Naive thymus-derived CD4-positive, alpha-beta T cell (primary cell): ENCODE results near the gene CXCR6. TPM values are rescaled to one million over a fixed set of nuclear protein-coding genes. Genes with fewer than 3 reads are reported as not detected.
A peak's percentile ranks its signal among the peaks of the same experiment; 100 is the strongest.
"Not testable (repeated sequence)": the region's sequence is repeated elsewhere in the genome, so short reads cannot be mapped to it uniquely, and the experiment has no call there.

Experiments used
- ATAC-seq: fragments of 150-1000 bp; cut with Tn5 transposase; 2 replicates; pipeline ENCODE4 v1.10.0; 2021; ENCODE audit warnings: mild to moderate bottlenecking, moderate library complexity
- CTCF ChIA-PET: fragments of 350-600 bp; sonication (Branson Sonifier 250); formaldehyde crosslinking; loops from one replicate; lab custom pipeline; 2021; ENCODE audit warnings: antibody characterized with exemption; lab: Charles Lee
- POLR2A ChIA-PET: fragments of 350-600 bp; sonication (Branson Sonifier 250); formaldehyde crosslinking; loops from one replicate; lab custom pipeline; 2021; ENCODE audit warnings: antibody characterized with exemption, inconsistent platforms; lab: Charles Lee
- DNase-seq, 9 donors: peaks; one replicate each; pipeline versions ENCODE4 v3.0.0 to v3.0.0-alpha.2; 2020 to 2022; ENCODE audit warnings: mixed read lengths in 1 of 9
- H3K27ac ChIP-seq: one replicate; pipeline ENCODE4 v1.7.0; 2013; ENCODE audit warnings: mild to moderate bottlenecking, low read depth, low read length, moderate library complexity
- H3K27me3 ChIP-seq, 2 donors: one replicate each; pipeline ENCODE4 v1.7.0; 2013; ENCODE audit warnings: low read length in 2 of 2, mild to moderate bottlenecking in 2 of 2, moderate library complexity in 2 of 2; ENCODE audit not compliant: control insufficient read depth in 2 of 2, insufficient read depth in 2 of 2
- H3K36me3 ChIP-seq, 3 experiments: 1 replicate in 2 of 3; 2 replicates in 1 of 3; pipeline ENCODE4 v1.7.0; 2013; ENCODE audit warnings: low read length in 3 of 3, mild to moderate bottlenecking in 3 of 3, moderate library complexity in 1 of 3; ENCODE audit not compliant: insufficient read depth in 3 of 3, control insufficient read depth in 2 of 3
- H3K4me1 ChIP-seq, 2 donors: one replicate each; pipeline ENCODE4 v1.7.0; 2013; ENCODE audit warnings: low read length in 2 of 2, mild to moderate bottlenecking in 2 of 2, moderate library complexity in 1 of 2; ENCODE audit not compliant: control insufficient read depth in 2 of 2, insufficient read depth in 2 of 2
- H3K4me3 ChIP-seq: 2 replicates; pipeline ENCODE4 v1.7.0; 2013; ENCODE audit warnings: mild to moderate bottlenecking, low read length
- H3K9me3 ChIP-seq, 3 experiments: 1 replicate in 2 of 3; 2 replicates in 1 of 3; pipeline ENCODE4 v1.7.0; 2013; ENCODE audit warnings: low read length in 3 of 3; ENCODE audit not compliant: control insufficient read depth in 2 of 3
- H3K27ac Mint-ChIP-seq, 9 donors: one replicate each; pipeline ENCODE4 v1.8.0; 2020 to 2022; ENCODE audit warnings: mixed read lengths in 9 of 9, mild to moderate bottlenecking in 8 of 9, moderate library complexity in 5 of 9, inconsistent platforms in 2 of 9
- H3K27me3 Mint-ChIP-seq, 5 donors: one replicate each; pipeline ENCODE4 v1.8.0; 2021 to 2022; ENCODE audit warnings: mixed read lengths in 5 of 5, mild to moderate bottlenecking in 1 of 5
- H3K36me3 Mint-ChIP-seq, 5 donors: one replicate each; pipeline ENCODE4 v1.8.0; 2020 to 2022; ENCODE audit warnings: mixed read lengths in 5 of 5, mild to moderate bottlenecking in 3 of 5, inconsistent platforms in 1 of 5
- H3K4me1 Mint-ChIP-seq, 7 donors: one replicate each; pipeline ENCODE4 v1.8.0; 2020 to 2022; ENCODE audit warnings: mixed read lengths in 7 of 7, mild to moderate bottlenecking in 3 of 7, inconsistent platforms in 1 of 7
- H3K4me3 Mint-ChIP-seq, 10 donors: one replicate each; pipeline ENCODE4 v1.8.0; 2020 to 2022; ENCODE audit warnings: mild to moderate bottlenecking in 10 of 10, mixed read lengths in 10 of 10, moderate library complexity in 6 of 10, inconsistent platforms in 2 of 10
- H3K9me3 Mint-ChIP-seq, 11 donors: one replicate each; pipeline ENCODE4 v1.8.0; 2020 to 2022; ENCODE audit warnings: mixed read lengths in 11 of 11, mild to moderate bottlenecking in 4 of 11, inconsistent platforms in 1 of 11, moderate library complexity in 1 of 11
- intact Hi-C, 2 donors: fragments of 100-400 bp; cut with micrococcal nuclease; formaldehyde crosslinking; loops; one replicate each; pipeline ENCODE4 v1.15.1; 2023
- polyA plus RNA-seq, 2 donors: library from polyadenylated mRNA; unstranded; fragments of 300-500 nt; fragmentation: Illumina TruSeq; gene quantifications; one replicate each; pipeline ENCODE4 v1.2.3, GENCODE V29; 2021
- total RNA-seq, 6 experiments: library from RNA in 5 of 6; stranded (reverse) in 5 of 6; gene quantifications; 1 replicate in 5 of 6; 2 replicates in 1 of 6; pipeline ENCODE4 v1.2.3 and lab custom pipeline; 2021 to 2026

The CXCR6 gene
- total and polyA plus RNA-seq, 7 experiments from 2014 or later, result 0.12 to 33.7 (median 0.23) TPM; not detected in 1

DNA sequence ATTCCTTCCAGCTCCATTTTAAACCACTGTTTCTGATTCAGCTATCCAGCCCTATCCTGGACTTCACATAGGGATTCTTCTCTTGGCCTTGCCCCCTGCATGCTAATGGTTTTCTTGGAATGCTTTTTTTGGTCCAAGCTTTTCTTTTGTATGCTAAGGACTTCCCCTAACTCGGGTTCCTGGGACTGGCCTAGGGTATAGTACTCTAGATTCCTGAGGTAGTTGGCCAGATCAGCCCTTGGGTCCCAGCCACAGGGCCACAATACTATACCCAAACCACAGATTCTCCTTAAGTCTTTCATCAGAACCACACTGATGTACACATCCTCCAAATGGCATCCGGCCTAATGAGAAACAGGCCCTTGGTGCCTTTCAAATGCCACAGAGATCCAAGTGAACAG lies 49.6 kb downstream of the CXCR6 start:
- no peaks in the 10 kb centered on the region for H3K27me3 ChIP-seq
- peak overlapping the region; percentile 17 for H3K4me3 ChIP-seq
- Mint-ChIP-seq H3K27ac (peak overlapping the region in 4 of 9 donors; percentile 47 to 89 (median 70)), H3K9me3 (peaks cover 0 to 2% (median 0%) of the 10 kb centered on the region in 11 donors), H3K27me3 (no peaks in the 10 kb centered on the region), H3K36me3 (peaks cover 0 to 41% (median 3%) of the 10 kb centered on the region in 5 donors), H3K4me1 (peaks cover 27 to 72% (median 61%) of the 10 kb centered on the region in 7 donors), H3K4me3 (peak overlapping the region in 8 of 10 donors; percentile 0 to 87 (median 41))
- ATAC-seq, result no peak
- peaks cover 0 to 7% (median 0%) of the 10 kb centered on the region in 3 experiments for H3K36me3 ChIP-seq
- ChIA-PET POLR2A (interaction anchor here (0.6 to 1.6 kb wide), 3 partner anchors 16 to 76 kb away, joined by 3 read pairs; no protein-coding TSS in a partner anchor), CTCF (interaction anchor here (0.6 to 2.9 kb wide), 3 partner anchors 49 to 86 kb away, joined by 3 to 14 read pairs (median 3); no protein-coding TSS in a partner anchor)
- intact Hi-C loops, result loop anchor here (1.0 to 10.0 kb wide), 5 partner anchors 15 to 982 kb away; partner anchors contain the start of genes LZTFL1 (in 2 of the 2), CCDC12 (in 1 of the 2), LIMD1 (in 1 of the 2) and NBEAL2 (in 1 of the 2)
- peaks cover 22 to 63% of the 10 kb centered on the region in 2 donors for H3K4me1 ChIP-seq
- no peaks in the 10 kb centered on the region for H3K9me3 ChIP-seq
- no peak for DNase-seq
- H3K27ac ChIP-seq, result no peak overlapping the region

GRCh38 chr3:45993421-45994027 lies 50.3 kb downstream of the CXCR6 start:
- peaks cover 20 to 68% (median 55%) of the 10 kb centered on the region in 7 donors for H3K4me1 Mint-ChIP-seq
- ATAC-seq (no peak), DNase-seq (peak in 3 of 9 donors; percentile 9 to 33 (median 18))
- POLR2A ChIA-PET, result interaction anchor here (0.7 to 4.0 kb wide), 7 partner anchors 9 to 72 kb away, joined by 3 to 14 read pairs (median 4); no protein-coding TSS in a partner anchor
- peaks cover 0 to 2% (median 0%) of the 10 kb centered on the region in 11 donors for H3K9me3 Mint-ChIP-seq
- CTCF ChIA-PET, result interaction anchor here (0.8 to 2.9 kb wide), 3 partner anchors 83 to 87 kb away, joined by 3 to 14 read pairs (median 3); no protein-coding TSS in a partner anchor
- H3K27ac ChIP-seq, result no peak overlapping the region
- H3K4me1 ChIP-seq, result peaks cover 22 to 56% of the 10 kb centered on the region in 2 donors
- peak overlapping the region; percentile 17 for H3K4me3 ChIP-seq
- peaks cover 0 to 6% (median 0%) of the 10 kb centered on the region in 5 donors for H3K27me3 Mint-ChIP-seq
- peak overlapping the region in 3 of 9 donors; percentile 47 to 89 (median 76) for H3K27ac Mint-ChIP-seq
- H3K9me3 ChIP-seq, result no peaks in the 10 kb centered on the region
- H3K27me3 ChIP-seq, result no peaks in the 10 kb centered on the region
- peaks cover 0 to 37% (median 3%) of the 10 kb centered on the region in 5 donors for H3K36me3 Mint-ChIP-seq
- intact Hi-C loops, result loop anchor here (1.0 to 10.0 kb wide), 8 partner anchors 15 to 981 kb away; partner anchors contain the start of genes LZTFL1 (in 2 of the 2), CCDC12 (in 1 of the 2), LIMD1 (in 1 of the 2) and NBEAL2 (in 1 of the 2)
- H3K4me3 Mint-ChIP-seq, result peak overlapping the region in 9 of 10 donors; percentile 23 to 87 (median 55)
- peaks cover 0 to 7% (median 0%) of the 10 kb centered on the region in 3 experiments for H3K36me3 ChIP-seq

DNA sequence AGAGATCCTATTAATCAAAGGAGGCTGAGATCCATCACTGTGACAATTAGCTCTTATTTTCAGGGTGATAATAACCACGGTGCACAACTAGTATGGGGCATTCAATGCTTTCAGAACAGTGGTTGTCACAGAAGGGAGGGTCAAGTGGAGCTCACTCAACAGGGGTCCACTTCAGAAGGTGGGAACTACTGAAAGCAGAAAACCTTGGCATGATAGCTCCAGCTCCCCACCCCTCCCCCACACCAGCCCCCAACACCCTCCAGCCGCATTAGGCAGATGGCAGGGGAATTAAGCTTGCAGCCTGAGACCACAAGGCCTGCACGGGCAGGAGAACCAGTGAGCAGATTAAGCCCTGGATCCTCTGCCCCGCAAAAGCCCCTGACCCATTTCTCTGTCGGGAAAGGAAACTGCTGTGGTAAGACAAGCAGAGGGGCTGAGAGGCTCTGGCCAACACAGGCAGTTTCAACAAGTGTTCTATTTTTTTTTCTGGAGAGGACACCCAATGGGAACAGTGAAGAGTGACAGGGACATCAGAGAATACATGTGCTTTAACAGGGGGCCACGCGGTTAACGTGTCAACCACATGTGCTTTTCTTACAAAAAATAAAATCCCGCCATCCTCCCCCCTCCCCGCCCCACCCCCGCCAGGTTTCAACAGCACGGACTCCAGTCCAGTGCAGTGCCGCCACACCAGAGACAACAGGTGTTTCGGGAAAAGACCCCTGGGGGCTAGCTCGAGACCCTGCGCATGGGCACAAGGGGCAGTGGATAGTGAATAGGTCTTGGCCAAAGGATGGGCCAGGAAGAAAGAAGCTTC lies 51.4 kb downstream of the CXCR6 start:
- peaks cover 0 to 2% (median 0%) of the 10 kb centered on the region in 11 donors for H3K9me3 Mint-ChIP-seq
- peaks cover 0 to 7% (median 0%) of the 10 kb centered on the region in 3 experiments for H3K36me3 ChIP-seq
- H3K27ac Mint-ChIP-seq, result peak overlapping the region; percentile 74 to 95 (median 90)
- ChIA-PET CTCF (interaction anchor here (0.8 to 2.9 kb wide), 2 partner anchors 82 to 86 kb away, joined by 3 to 14 read pairs; no protein-coding TSS in a partner anchor), POLR2A (interaction anchor here (0.7 to 4.0 kb wide), 10 partner anchors 8 to 101 kb away, joined by 3 to 14 read pairs (median 5); partner anchors contain the start of gene XCR1)
- H3K4me1 ChIP-seq, result peaks cover 22 to 52% of the 10 kb centered on the region in 2 donors
- H3K4me1 Mint-ChIP-seq, result peaks cover 16 to 58% (median 46%) of the 10 kb centered on the region in 7 donors
- H3K27me3 Mint-ChIP-seq, result peaks cover 0 to 6% (median 2%) of the 10 kb centered on the region in 5 donors
- H3K36me3 Mint-ChIP-seq, result peaks cover 0 to 31% (median 3%) of the 10 kb centered on the region in 5 donors
- peak overlapping the region; percentile 85 for H3K4me3 ChIP-seq
- no peaks in the 10 kb centered on the region for H3K27me3 ChIP-seq
- H3K4me3 Mint-ChIP-seq, result peak overlapping the region; percentile 83 to 93 (median 90)
- ATAC-seq (peak; percentile 36), DNase-seq (peak in 3 of 9 donors; percentile 1 to 4 (median 3))
- peak overlapping the region; percentile 84 for H3K27ac ChIP-seq
- H3K9me3 ChIP-seq, result no peaks in the 10 kb centered on the region
- intact Hi-C loops, result loop anchor here (1.0 to 10.0 kb wide), 12 partner anchors 18 to 980 kb away; partner anchors contain the start of genes LZTFL1 (in 2 of the 2), SACM1L (in 2 of the 2), CCDC12 (in 1 of the 2) and CXCR6 (in 1 of the 2)

DNA sequence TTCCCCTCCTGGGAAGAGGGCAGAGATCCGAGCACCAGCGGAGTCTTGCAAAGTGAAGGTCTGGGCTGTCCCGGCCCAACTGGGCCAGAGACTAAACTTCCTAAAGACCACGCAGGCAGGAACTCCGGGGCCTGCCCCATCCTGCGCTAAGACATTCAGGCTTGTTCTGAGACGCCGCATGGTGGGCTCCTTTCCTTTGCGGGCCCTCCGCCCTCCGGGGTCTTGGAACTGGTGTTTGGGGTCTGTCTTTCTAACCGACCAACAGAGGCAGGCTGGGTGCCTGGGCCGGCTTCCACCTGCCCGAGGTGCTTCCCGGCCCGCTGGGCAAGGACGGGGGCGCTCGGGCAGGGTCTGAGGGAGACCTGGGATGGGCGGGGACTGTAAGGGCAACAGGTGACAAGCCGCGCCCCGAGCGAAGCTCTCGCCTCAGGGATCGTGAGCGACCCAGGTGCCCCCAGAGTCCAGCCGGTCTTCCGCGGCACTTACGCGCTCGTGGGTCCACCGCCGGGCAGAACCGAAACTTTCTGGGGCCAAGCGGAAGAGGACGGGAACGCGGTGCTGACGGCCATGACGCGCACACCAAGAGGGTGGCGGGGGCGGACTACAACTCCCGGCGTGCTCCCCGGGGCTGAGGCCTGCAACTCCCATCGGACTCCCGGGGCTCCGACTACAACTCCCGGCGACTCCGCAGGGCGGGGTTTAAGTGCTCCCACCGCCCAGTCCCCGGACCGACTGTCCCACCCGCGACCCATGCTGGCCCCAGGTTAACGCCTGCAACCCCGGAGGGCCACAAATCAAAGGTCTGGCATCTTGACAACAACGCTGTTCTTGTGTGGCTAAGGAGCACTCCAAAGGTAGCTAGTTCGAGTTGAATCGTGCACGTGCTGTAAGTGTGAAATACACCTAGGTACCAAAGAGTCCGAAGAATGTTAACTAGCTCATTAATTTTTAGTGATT lies 52.2 kb downstream of the CXCR6 start, which contains the start of gene FYCO1:
Gene FYCO1, minus strand, starts transcription at position 589 of the 957 bp plus-strand sequence. CDS start 10,914 bp downstream, outside the sequence.
- Mint-ChIP-seq H3K4me3 (peak within 1 kb of the TSS; percentile 83 to 93 (median 90)), H3K27ac (peak within 1 kb of the TSS; percentile 78 to 96 (median 92)), H3K9me3 (peaks cover 0 to 5% (median 0%) of the 10 kb centered on the region in 11 donors), H3K36me3 (peaks cover 0 to 23% (median under 1%) of the 10 kb centered on the region in 5 donors), H3K4me1 (peaks cover 10 to 49% (median 37%) of the 10 kb centered on the region in 7 donors), H3K27me3 (peaks cover 3 to 11% (median 8%) of the 10 kb centered on the region in 5 donors)
- POLR2A ChIA-PET, result interaction anchor here (0.9 to 4.0 kb wide), 9 partner anchors 9 to 70 kb away, joined by 3 to 14 read pairs (median 5); partner anchors contain the start of gene XCR1
- Histone ChIP-seq H3K36me3 (peaks cover 0 to 4% (median 0%) of the 10 kb centered on the region in 3 experiments), H3K9me3 (no peaks in the 10 kb centered on the region), H3K27ac (peak within 1 kb of the TSS; percentile 84), H3K27me3 (no peaks in the 10 kb centered on the region), H3K4me1 (peaks cover 22 to 48% of the 10 kb centered on the region in 2 donors), H3K4me3 (peak within 1 kb of the TSS; percentile 85)
- DNase-seq (peak; percentile 75 to 87 (median 86)), ATAC-seq (peak; percentile 96)
- CTCF ChIA-PET, result interaction anchor here (0.6 to 2.9 kb wide), 4 partner anchors 18 to 291 kb away, joined by 3 to 14 read pairs (median 3); no protein-coding TSS in a partner anchor
- intact Hi-C loops, result loop anchor here (1.0 to 10.0 kb wide), 12 partner anchors 19 to 979 kb away; partner anchors contain the start of genes LZTFL1 (in 2 of the 2), SACM1L (in 2 of the 2), CCDC12 (in 1 of the 2) and CXCR6 (in 1 of the 2)

DNA sequence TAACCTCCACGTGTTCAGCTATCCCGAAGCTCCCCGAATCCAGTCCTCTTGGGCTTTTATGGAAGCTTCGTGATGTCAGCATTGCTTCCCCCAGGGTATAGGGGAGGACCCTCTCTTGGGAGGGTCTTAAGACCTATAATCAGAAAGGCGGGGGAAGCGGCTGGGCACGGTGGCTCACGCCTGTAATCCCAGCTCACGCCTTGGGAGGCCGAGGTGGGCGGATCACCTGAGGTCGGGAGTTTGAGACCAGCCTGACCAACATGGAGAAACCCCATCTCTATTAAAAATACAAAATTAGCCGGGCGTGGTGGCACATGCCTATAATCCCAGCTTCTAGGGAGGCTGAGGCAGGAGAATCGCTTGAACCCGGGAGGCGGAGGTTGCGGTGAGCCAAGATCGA lies 54.2 kb downstream of the CXCR6 start:
- Mint-ChIP-seq H3K36me3 (peaks cover 0 to 10% (median 0%) of the 10 kb centered on the region in 5 donors), H3K27me3 (peaks cover 3 to 12% (median 8%) of the 10 kb centered on the region in 5 donors), H3K4me1 (peaks cover 0 to 34% (median 26%) of the 10 kb centered on the region in 7 donors), H3K27ac (peak overlapping the region in 1 of 9 donors; percentile 56)
- POLR2A ChIA-PET, result interaction anchor here (4.0 kb wide), 1 partner anchor 21 kb away, joined by 14 read pairs; no protein-coding TSS in a partner anchor
- H3K4me1 ChIP-seq, result peaks cover 22 to 29% of the 10 kb centered on the region in 2 donors
- ATAC-seq, H3K9me3 ChIP-seq, CTCF ChIA-PET, H3K36me3 ChIP-seq, H3K9me3 Mint-ChIP-seq, H3K27me3 ChIP-seq, DNase-seq, H3K4me3 Mint-ChIP-seq, H3K27ac ChIP-seq, H3K4me3 ChIP-seq: not testable (repeated sequence)
- intact Hi-C loops, result loop anchor here (10.0 kb wide), 3 partner anchors 153 to 977 kb away; partner anchors contain the start of genes LZTFL1 (in 2 of the 2), CCDC12 (in 1 of the 2), LIMD1 (in 1 of the 2) and NBEAL2 (in 1 of the 2)
